Muscle layer of duodenum (tissue), 2 donors: ENCODE results near the gene AMELY.
A peak's percentile ranks its signal among the peaks of the same experiment; 100 is the strongest.
"Not testable (repeated sequence)": the region's sequence is repeated elsewhere in the genome, so short reads cannot be mapped to it uniquely, and the experiment has no call there.

Experiments
- H3K27ac ChIP-seq: one replicate; pipeline ENCODE4 v1.7.0; 2013; ENCODE audit warnings: mild to moderate bottlenecking, low read length
- H3K27me3 ChIP-seq: one replicate; pipeline ENCODE4 v1.7.0; 2013; ENCODE audit warnings: low read depth, mild to moderate bottlenecking, control low read depth, low read length
- H3K36me3 ChIP-seq, 2 donors: one replicate each; pipeline ENCODE4 v1.7.0; 2013; ENCODE audit warnings: low read length in 2 of 2, control low read depth in 1 of 2, mild to moderate bottlenecking in 1 of 2; ENCODE audit not compliant: insufficient read depth in 2 of 2, control insufficient read depth in 1 of 2
- H3K4me1 ChIP-seq, 2 donors: one replicate each; pipeline ENCODE4 v1.7.0; 2013; ENCODE audit warnings: low read length in 2 of 2, mild to moderate bottlenecking in 2 of 2, control low read depth in 1 of 2, moderate library complexity in 1 of 2; ENCODE audit not compliant: insufficient read depth in 2 of 2, control insufficient read depth in 1 of 2
- H3K4me3 ChIP-seq, 2 donors: one replicate each; pipeline ENCODE4 v1.7.0; 2013; ENCODE audit warnings: low read length in 2 of 2, low read depth in 1 of 2, mild to moderate bottlenecking in 1 of 2
- H3K9me3 ChIP-seq, 2 donors: one replicate each; pipeline ENCODE4 v1.7.0; 2013; ENCODE audit warnings: low read length in 2 of 2, control low read depth in 1 of 2, mild to moderate bottlenecking in 1 of 2; ENCODE audit not compliant: control insufficient read depth in 1 of 2
- donor health status: healthy.

The AMELY gene

DNA sequence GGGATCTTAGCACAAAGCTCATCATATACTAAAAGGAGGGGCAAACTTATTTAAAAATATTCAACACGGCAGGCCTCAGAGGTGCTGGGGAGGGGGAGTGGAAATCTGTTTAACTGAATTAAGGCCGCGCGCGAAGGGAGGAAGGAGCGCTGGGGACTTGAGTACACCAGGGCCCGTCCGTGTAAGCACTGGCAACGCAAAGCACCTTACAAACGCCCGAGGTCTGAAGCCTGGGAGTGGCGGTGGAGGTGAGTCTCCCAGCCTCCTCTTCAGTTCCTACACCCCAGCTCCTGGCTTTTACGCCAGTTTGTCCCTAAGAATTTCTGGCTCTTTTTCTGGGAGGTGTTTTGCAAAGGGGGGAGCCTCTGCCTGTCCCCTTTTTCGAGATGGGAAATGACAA, 1.7 kb downstream of the AMELY start:
- no peak overlapping the region for H3K27ac ChIP-seq
- H3K36me3 ChIP-seq, result no peaks in the 10 kb centered on the region
- H3K4me3 ChIP-seq, result peak overlapping the region in 1 of 2 donors; percentile 61
- peaks cover 0 to 7% of the 10 kb centered on the region in 2 donors for H3K4me1 ChIP-seq
- no peaks in the 10 kb centered on the region for H3K27me3 ChIP-seq
- no peaks in the 10 kb centered on the region for H3K9me3 ChIP-seq

DNA sequence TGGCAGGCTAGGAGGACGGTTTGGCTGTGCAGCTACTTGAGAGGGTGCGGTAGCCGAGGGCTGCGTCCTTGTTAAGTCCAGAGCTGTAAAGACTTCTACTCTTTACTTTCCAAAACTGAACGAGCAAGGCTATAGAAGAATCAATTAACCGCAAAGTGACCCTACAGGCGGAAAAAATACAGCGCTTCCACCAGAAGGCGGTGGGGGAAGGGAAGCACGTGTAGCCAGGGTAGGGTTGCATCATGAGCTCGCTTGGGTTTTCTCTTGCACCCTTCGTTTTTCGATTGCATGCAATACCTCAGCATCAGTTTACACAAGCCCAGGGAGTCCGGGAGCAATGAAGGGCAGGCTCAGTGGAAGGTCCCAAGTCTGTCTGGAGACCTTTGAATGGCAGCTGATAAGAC, 2.4 kb downstream of the AMELY start:
- Histone ChIP-seq H3K27ac (no peak overlapping the region), H3K36me3 (no peaks in the 10 kb centered on the region), H3K4me3 (no peak overlapping the region), H3K4me1 (peaks cover 0 to 7% of the 10 kb centered on the region in 2 donors), H3K27me3 (no peaks in the 10 kb centered on the region), H3K9me3 (no peaks in the 10 kb centered on the region)

- not testable (repeated sequence) for H3K9me3 ChIP-seq, H3K27me3 ChIP-seq, H3K4me3 ChIP-seq, H3K27ac ChIP-seq, H3K36me3 ChIP-seq, H3K4me1 ChIP-seq
Observed at GRCh38 chrY:6908021-6908420, 3.5 kb downstream of the AMELY start.

GRCh38 chrY:6907591-6907990, 4.0 kb downstream of the AMELY start:
- Histone ChIP-seq H3K27me3 (no peaks in the 10 kb centered on the region), H3K36me3 (no peaks in the 10 kb centered on the region), H3K9me3 (no peaks in the 10 kb centered on the region), H3K4me1 (peaks cover 0 to 7% of the 10 kb centered on the region in 2 donors), H3K27ac (no peak overlapping the region), H3K4me3 (no peak overlapping the region)

GRCh38 chrY:6902116-6902515, 9.4 kb downstream of the AMELY start:
- not testable (repeated sequence) for H3K9me3 ChIP-seq, H3K27me3 ChIP-seq

DNA sequence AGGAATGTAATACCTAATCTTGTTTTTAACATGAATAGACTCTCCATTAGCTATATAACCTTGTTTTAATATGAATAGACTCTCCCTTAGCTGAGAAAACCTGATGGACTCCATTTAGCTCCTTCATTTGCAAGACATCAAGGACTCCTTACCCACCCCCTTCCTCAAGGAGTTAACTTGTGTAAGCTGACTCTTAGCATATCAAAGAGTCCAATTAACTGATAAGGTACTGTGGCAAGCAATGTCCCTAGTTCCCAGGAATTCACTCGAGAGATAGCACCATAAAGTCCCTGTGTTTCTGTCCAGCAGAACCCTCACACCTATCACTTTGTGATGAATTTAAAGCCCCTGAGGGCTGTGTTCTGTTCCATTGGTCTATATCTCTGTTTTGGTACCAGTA, 16.3 kb downstream of the AMELY start:
- Histone ChIP-seq H3K4me1 (no peaks in the 10 kb centered on the region), H3K9me3 (no peaks in the 10 kb centered on the region), H3K27ac (no peak overlapping the region), H3K36me3 (no peaks in the 10 kb centered on the region), H3K4me3 (no peak overlapping the region), H3K27me3 (no peaks in the 10 kb centered on the region)

More at GRCh38 chrY:6902116-6902515, 9.4 kb downstream of the AMELY start:
- not testable (repeated sequence) for H3K4me3 ChIP-seq, H3K4me1 ChIP-seq, H3K27ac ChIP-seq, H3K36me3 ChIP-seq

DNA sequence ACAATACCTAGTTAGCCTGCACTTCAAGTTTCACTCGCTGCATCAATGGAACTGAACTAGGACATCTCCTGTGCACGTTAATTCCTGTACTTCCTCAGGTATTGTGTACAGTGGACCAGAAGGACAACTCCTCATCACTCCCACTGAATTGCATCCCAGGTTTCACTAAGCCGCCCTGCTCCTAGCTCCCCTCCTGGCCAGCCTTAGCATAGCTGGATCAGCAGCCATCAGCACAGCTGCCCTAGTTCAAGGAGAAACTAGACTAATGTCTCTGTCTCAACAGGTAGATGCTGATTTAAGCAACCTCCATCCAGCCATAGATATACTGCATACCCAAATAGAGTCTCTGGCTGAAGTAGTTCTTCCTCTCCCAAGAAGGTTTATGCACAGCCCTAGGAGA, 17.1 kb downstream of the AMELY start:
- no peaks in the 10 kb centered on the region for H3K27me3 ChIP-seq
- H3K36me3 ChIP-seq, result no peaks in the 10 kb centered on the region
- H3K4me1 ChIP-seq, result no peaks in the 10 kb centered on the region
- no peak overlapping the region for H3K27ac ChIP-seq
- H3K9me3 ChIP-seq, result no peaks in the 10 kb centered on the region
- no peak overlapping the region for H3K4me3 ChIP-seq

DNA sequence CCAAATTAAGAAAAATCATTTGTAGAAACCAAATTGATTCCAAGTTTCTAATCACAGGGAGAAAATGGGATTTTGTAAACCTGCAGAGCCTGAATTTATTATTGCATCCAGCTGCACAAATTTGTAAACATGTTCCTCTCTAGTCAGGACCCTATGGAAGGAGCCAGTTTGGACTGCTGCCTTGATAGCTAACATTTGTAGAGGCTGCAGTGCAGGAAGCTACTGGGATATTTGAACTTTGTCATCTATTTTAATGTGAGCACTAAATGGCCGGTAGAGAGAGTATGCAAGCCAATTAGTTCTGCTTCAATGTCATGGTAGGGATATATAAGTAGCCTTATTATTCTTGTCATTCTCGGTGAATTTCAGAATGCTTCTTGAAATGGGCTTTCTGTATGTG, 62.2 kb downstream of the AMELY start:
- Histone ChIP-seq H3K4me1 (no peaks in the 10 kb centered on the region), H3K36me3 (no peaks in the 10 kb centered on the region), H3K9me3 (no peaks in the 10 kb centered on the region), H3K27me3 (no peaks in the 10 kb centered on the region), H3K4me3 (no peak overlapping the region), H3K27ac (no peak overlapping the region)

DNA sequence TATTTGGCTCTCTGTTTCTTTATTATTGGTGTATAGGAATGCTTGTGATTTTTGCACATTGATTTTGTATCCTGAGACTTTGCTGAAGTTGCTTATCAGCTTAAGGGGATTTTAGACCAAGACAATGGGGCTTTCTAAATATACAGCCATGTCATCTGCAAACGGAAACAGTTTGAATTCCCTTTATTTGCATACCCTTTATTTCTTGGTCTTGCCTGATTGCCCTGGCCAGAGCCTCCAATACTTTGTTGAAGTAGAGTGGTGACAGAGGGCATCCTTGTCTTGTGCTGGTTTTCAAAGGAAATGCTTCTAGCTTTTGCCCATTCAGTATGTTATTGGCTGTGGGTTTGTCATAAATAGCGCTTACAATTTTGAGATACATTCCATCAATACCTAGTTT, 68.9 kb downstream of the AMELY start:
- H3K4me3 ChIP-seq, H3K4me1 ChIP-seq, H3K36me3 ChIP-seq, H3K27ac ChIP-seq, H3K9me3 ChIP-seq, H3K27me3 ChIP-seq: not testable (repeated sequence)
